CD4-positive, alpha-beta T cell treated with Interleukin-6 for 4 hours (primary cell): ENCODE data around the gene CRY2.
"Not testable (repeated sequence)": the region's sequence is repeated elsewhere in the genome, so short reads cannot be mapped to it uniquely, and the experiment has no call there.

Source experiments
- DNase-seq: peaks from one replicate; pipeline ENCODE4 v3.0.0-alpha.2; 2020; ENCODE audit warnings: mixed read lengths

The CRY2 gene

GRCh38 chr11:45900916-45901617, 53.8 kb downstream of the CRY2 start:
- DNase-seq: no peak

GRCh38 chr11:45901626-45902025, 54.4 kb downstream of the CRY2 start:
- no peak for DNase-seq

- no peak for DNase-seq
Observed at GRCh38 chr11:45902452-45903380, 55.4 kb downstream of the CRY2 start.

- DNase-seq: peak; percentile 0
Observed at GRCh38 chr11:45904309-45904915, 57.1 kb downstream of the CRY2 start.

- peak; percentile 0 for DNase-seq
Observed at GRCh38 chr11:45905095-45905494, 57.8 kb downstream of the CRY2 start.

GRCh38 chr11:45905576-45905975, 58.3 kb downstream of the CRY2 start:
- not testable (repeated sequence) for DNase-seq

GRCh38 chr11:45906096-45906682, 58.9 kb downstream of the CRY2 start:
- DNase-seq: no peak

- DNase-seq: peak; percentile 0
Observed at GRCh38 chr11:45906965-45907611, 59.8 kb downstream of the CRY2 start, which contains the start of gene FREY1. FREY1 (minus strand) TSS chr11:45907271; CDS start chr11:45907245, 26 bp downstream.

- DNase-seq: peak; percentile 2
Observed at GRCh38 chr11:45907911-45908370, 60.7 kb downstream of the CRY2 start.

- DNase-seq: no peak
Observed at GRCh38 chr11:45909594-45910475, 62.6 kb downstream of the CRY2 start.

- no peak for DNase-seq
Observed at GRCh38 chr11:45910623-45911022, 63.3 kb downstream of the CRY2 start.

- no peak for DNase-seq
Observed at GRCh38 chr11:45913514-45913913, 66.2 kb downstream of the CRY2 start.

- no peak for DNase-seq
Observed at GRCh38 chr11:45913942-45914635, 66.8 kb downstream of the CRY2 start.

- no peak for DNase-seq
Observed at GRCh38 chr11:45915446-45915845, 68.2 kb downstream of the CRY2 start.

- no peak for DNase-seq
Observed at GRCh38 chr11:45917286-45917622, 70.0 kb downstream of the CRY2 start.

GRCh38 chr11:45917623-45918330, 70.5 kb downstream of the CRY2 start, which contains the start of gene PEX16:
PEX16 (minus strand) TSS chr11:45917877; CDS start chr11:45917811, 66 bp downstream.
- peak; percentile 98 for DNase-seq

GRCh38 chr11:45918331-45918941, 71.2 kb downstream of the CRY2 start:
- DNase-seq: peak; percentile 66

- DNase-seq: no peak
Observed at GRCh38 chr11:45918962-45919675, 71.8 kb downstream of the CRY2 start.
